Skeletal muscle tissue (tissue), 4 donors: ENCODE data around the gene CUZD1. TPM values are rescaled to one million over a fixed set of nuclear protein-coding genes. Genes with fewer than 3 reads are reported as not detected.

Source experiments
- H3K27ac ChIP-seq: one replicate; pipeline ENCODE4 v1.7.0; 2013; ENCODE audit warnings: mild to moderate bottlenecking, low read depth, low read length, inconsistent platforms
- H3K27me3 ChIP-seq, 3 donors: one replicate each; pipeline ENCODE4 v1.7.0; 2013; ENCODE audit warnings: low read length in 3 of 3; ENCODE audit not compliant: control insufficient read depth in 3 of 3, insufficient read depth in 3 of 3
- H3K36me3 ChIP-seq, 3 donors: one replicate each; pipeline ENCODE4 v1.7.0; 2013; ENCODE audit warnings: low read length in 3 of 3; ENCODE audit not compliant: control insufficient read depth in 3 of 3, insufficient read depth in 3 of 3
- H3K4me1 ChIP-seq, 3 donors: one replicate each; pipeline ENCODE4 v1.7.0; 2013; ENCODE audit warnings: low read length in 3 of 3, mild to moderate bottlenecking in 3 of 3; ENCODE audit not compliant: control insufficient read depth in 3 of 3, insufficient read depth in 3 of 3
- H3K4me3 ChIP-seq, 3 donors: one replicate each; pipeline ENCODE4 v1.7.0; 2013; ENCODE audit warnings: low read length in 3 of 3
- H3K9ac ChIP-seq, 3 donors: one replicate each; pipeline ENCODE4 v1.7.0; 2013; ENCODE audit warnings: low read length in 3 of 3, mild to moderate bottlenecking in 3 of 3, moderate library complexity in 2 of 3, low read depth in 1 of 3
- H3K9me3 ChIP-seq, 3 donors: one replicate each; pipeline ENCODE4 v1.7.0; 2013; ENCODE audit warnings: low read length in 3 of 3; ENCODE audit not compliant: control insufficient read depth in 3 of 3
- total RNA-seq: library from RNA; depleted of rRNA; stranded (reverse); fragments of >200 nt; gene quantifications from one replicate; pipeline ENCODE4 v1.2.3, GENCODE V29; 2014
- donor health status: Osteomylitis.

CUZD1 gene
- total RNA-seq, 1 donor from 2014 or later: 0.52 TPM

- Histone ChIP-seq H3K4me3 (no peak overlapping the region), H3K9ac (no peak overlapping the region), H3K4me1 (no peaks in the 10 kb centered on the region), H3K36me3 (no peaks in the 10 kb centered on the region), H3K9me3 (peaks cover 0 to 3% (median 2%) of the 10 kb centered on the region in 3 donors), H3K27ac (no peak overlapping the region), H3K27me3 (peaks cover 0 to 2% (median 0%) of the 10 kb centered on the region in 3 donors)
These were observed 62.7 kb downstream of the CUZD1 start for GRCh38 chr10:122782911-122783310.

Other genes starting within 250 kb of the CUZD1 start
- not detected for gene C10orf120, start 146.0 kb downstream of the CUZD1 start, total RNA-seq
- gene FAM24B, start 33.7 kb upstream of the CUZD1 start, total RNA-seq: 1.0 TPM
- not detected for gene FAM24A, start 64.8 kb upstream of the CUZD1 start, total RNA-seq
- gene C10orf88, start 108.4 kb upstream of the CUZD1 start, total RNA-seq: 12.5 TPM
- gene PSTK, start 134.5 kb upstream of the CUZD1 start, total RNA-seq: 5.7 TPM
- gene IKZF5, start 162.9 kb upstream of the CUZD1 start, total RNA-seq: 4.7 TPM
- 6.8 TPM for gene ACADSB, start 163.1 kb upstream of the CUZD1 start, total RNA-seq